GM23248 (cell line): ENCODE measurements around the gene ANKRD28. TPM values are rescaled to one million over a fixed set of nuclear protein-coding genes. Genes with fewer than 3 reads are reported as not detected.

Experiments
- DNase-seq: peaks from one replicate; pipeline ENCODE4 v3.0.0-alpha.2; 2015
- H2AFZ ChIP-seq: fragments of 200-600 bp; sonication (generic); 2 replicates; pipeline ENCODE4 v1.6.1; 2016; ENCODE audit warnings: antibody characterized with exemption
- H3F3A ChIP-seq: fragments of 200-600 bp; sonication (generic); 2 replicates; pipeline ENCODE4 v1.6.1; 2016; ENCODE audit warnings: mild to moderate bottlenecking, antibody characterized with exemption, mixed run types; ENCODE audit not compliant: insufficient read depth
- H3K27ac ChIP-seq: fragments of 200-600 bp; sonication (generic); 2 replicates; pipeline ENCODE4 v1.5.1; 2016; ENCODE audit warnings: mild to moderate bottlenecking
- H3K27me3 ChIP-seq: fragments of 200-600 bp; sonication (generic); replicated peaks from 2 replicates; pipeline ENCODE4 v1.6.1; 2016; ENCODE audit warnings: mild to moderate bottlenecking; ENCODE audit not compliant: insufficient read depth
- H3K36me3 ChIP-seq: fragments of 200-600 bp; sonication (generic); 2 replicates; pipeline ENCODE4 v1.6.1; 2016; ENCODE audit warnings: low read depth, mild to moderate bottlenecking
- H3K4me1 ChIP-seq: fragments of 200-600 bp; sonication (generic); 2 replicates; pipeline ENCODE4 v1.6.1; 2016; ENCODE audit warnings: mild to moderate bottlenecking; ENCODE audit not compliant: insufficient read depth
- H3K4me2 ChIP-seq: fragments of 200-600 bp; sonication (generic); one replicate; pipeline ENCODE4 v1.6.1; 2016; ENCODE audit warnings: mild to moderate bottlenecking; ENCODE audit not compliant: unreplicated experiment
- H3K4me3 ChIP-seq: fragments of 200-600 bp; sonication (generic); 2 replicates; pipeline ENCODE4 v1.5.1; 2016; ENCODE audit warnings: mild to moderate bottlenecking
- H3K79me2 ChIP-seq: fragments of 200-600 bp; sonication (generic); 2 replicates; pipeline ENCODE4 v1.6.1; 2016; ENCODE audit warnings: mild to moderate bottlenecking; ENCODE audit not compliant: insufficient read depth
- H3K9ac ChIP-seq: fragments of 200-600 bp; sonication (generic); 2 replicates; pipeline ENCODE4 v1.6.1; 2016; ENCODE audit warnings: mild to moderate bottlenecking
- H3K9me2 ChIP-seq: fragments of 200-600 bp; sonication (generic); 2 replicates; pipeline ENCODE4 v1.6.1; 2016; ENCODE audit warnings: mixed run types, mild to moderate bottlenecking, moderate library complexity; ENCODE audit not compliant: insufficient read depth
- H3K9me3 ChIP-seq: fragments of 200-600 bp; sonication (generic); one replicate; pipeline ENCODE4 v1.6.1; 2017; ENCODE audit warnings: low read depth
- H4K20me1 ChIP-seq: fragments of 200-600 bp; sonication (generic); 2 replicates; pipeline ENCODE4 v1.6.0; 2016; ENCODE audit not compliant: insufficient read depth
- EZH2 ChIP-seq: fragments of 200-600 bp; sonication (generic); IDR thresholded peaks from 2 replicates; pipeline ENCODE4 v1.6.1; 2018; ENCODE audit warnings: antibody characterized with exemption, mild to moderate bottlenecking; ENCODE audit not compliant: insufficient read depth, poor library complexity, severe bottlenecking
- EZH2phosphoT487 ChIP-seq: fragments of 200-600 bp; sonication (generic); IDR thresholded peaks from 2 replicates; pipeline ENCODE4 v1.6.1; 2018; ENCODE audit warnings: antibody characterized with exemption, moderate library complexity, mild to moderate bottlenecking, low read depth; ENCODE audit not compliant: insufficient read depth
- WGBS, 2 experiments: methylation state at CpG; one replicate each; pipeline ENCODE4 v1.1.6; 2015 to 2017; ENCODE audit warnings: low lambda C conversion rate in 2 of 2, low coverage in 1 of 2; ENCODE audit errors: missing lambda C conversion rate in 2 of 2; 5-methylcytosine and 5-hydroxymethylcytosine counted together
- in situ Hi-C: fragments of 300-500 bp; cut with MboI; formaldehyde crosslinking; loops from 2 replicates; pipeline ENCODE4 v1.15.0; 2020
- polyA plus RNA-seq: library from polyadenylated mRNA; unstranded; fragments of >200 nt; fragmentation: Nextera tagmentation; extraction: Ambion mirVana; gene quantifications from 2 replicates; pipeline ENCODE4 v1.2.1, GENCODE V29; 2016
- total RNA-seq: library from RNA; depleted of rRNA; stranded (reverse); fragments of >200 nt; shearing (Covaris generic); gene quantifications from 2 replicates; pipeline ENCODE4 v1.2.3, GENCODE V29; 2014

The ANKRD28 gene
- total and polyA plus RNA-seq, 2 experiments from 2014 or later = 23.1 to 55.6 TPM

GRCh38 chr3:15645740-15646501 is 151.9 kb downstream of the ANKRD28 start:
- H3K79me2 ChIP-seq = no peaks in the 10 kb centered on the region

GRCh38 chr3:15645246-15645645 is 152.5 kb downstream of the ANKRD28 start:
- Histone ChIP-seq H3K36me3 (no peaks in the 10 kb centered on the region), H4K20me1 (no peaks in the 10 kb centered on the region), H3K4me3 (no peak overlapping the region; the same call in 1 of the 2 replicates), H3K4me2 (peak overlapping the region; percentile 72), H3K27ac (peak overlapping the region; percentile 99), H2AFZ (0 out of 2 replicates have a peak overlapping the region, but pooled peaks have one; percentile 23), H3K9ac (peak overlapping the region; percentile 84), H3F3A (peaks cover 40% of the 10 kb centered on the region), H3K79me2 (no peaks in the 10 kb centered on the region), H3K9me3 (no peaks in the 10 kb centered on the region), H3K27me3 (no peaks in the 10 kb centered on the region), H3K9me2 (no peaks in the 10 kb centered on the region), H3K4me1 (peaks cover 37% of the 10 kb centered on the region)
- in situ Hi-C loops = no loop called here
- 95 to 97% methylated on average over 6 of the region's 6 CpGs for WGBS, 2 experiments
- DNase-seq = no peak
- no peak for TF ChIP-seq EZH2
- TF ChIP-seq EZH2phosphoT487 = no peak

More at GRCh38 chr3:15645740-15646501, 151.9 kb downstream of the ANKRD28 start:
- H3K27me3 ChIP-seq = no peaks in the 10 kb centered on the region
- peak overlapping the region; percentile 41 for H3K4me3 ChIP-seq
- in situ Hi-C loops = no loop called here
- no peaks in the 10 kb centered on the region for H4K20me1 ChIP-seq
- peaks cover 40% of the 10 kb centered on the region for H3F3A ChIP-seq
- H3K36me3 ChIP-seq = no peaks in the 10 kb centered on the region
- peak overlapping the region; percentile 72 for H3K4me2 ChIP-seq
- H3K27ac ChIP-seq = peak overlapping the region; percentile 99
- no peaks in the 10 kb centered on the region for H3K9me2 ChIP-seq
- peak overlapping the region; percentile 84 for H3K9ac ChIP-seq
- WGBS, 2 experiments = 13 to 15% methylated on average over 18 of the region's 18 CpGs
- H3K9me3 ChIP-seq = no peaks in the 10 kb centered on the region
- H3K4me1 ChIP-seq = peaks cover 37% of the 10 kb centered on the region
- TF ChIP-seq EZH2phosphoT487 (no peak), EZH2 (no peak)
- 0 out of 2 replicates have a peak overlapping the region, but pooled peaks have one; percentile 23 for H2AFZ ChIP-seq
- peak; percentile 92 for DNase-seq

DNA sequence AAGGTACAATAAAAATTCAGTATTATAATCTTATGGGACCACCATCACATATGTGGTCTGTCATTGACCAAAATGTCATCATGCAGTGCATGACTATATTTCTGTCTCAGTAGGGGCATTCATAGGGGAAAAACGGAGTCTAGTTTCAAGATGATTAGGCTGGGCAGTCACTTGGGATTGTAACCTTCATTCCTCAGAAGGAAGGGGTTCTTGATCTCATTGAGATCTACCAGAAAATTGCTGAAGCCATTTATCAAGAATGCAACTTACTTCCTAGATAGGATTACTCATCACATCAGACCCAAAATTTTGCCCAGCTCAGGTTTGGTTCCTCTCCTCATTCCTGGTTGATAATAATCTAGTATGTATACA is 158.9 kb downstream of the ANKRD28 start:
- peak overlapping the region; percentile 35 for H3K27ac ChIP-seq
- no peaks in the 10 kb centered on the region for H3K36me3 ChIP-seq
- H3K9ac ChIP-seq = no peak overlapping the region
- H3K4me1 ChIP-seq = peaks cover 49% of the 10 kb centered on the region
- in situ Hi-C loops = no loop called here
- no peaks in the 10 kb centered on the region for H3K79me2 ChIP-seq
- peaks cover 53% of the 10 kb centered on the region for H3F3A ChIP-seq
- H3K9me2 ChIP-seq = no peaks in the 10 kb centered on the region
- H3K4me2 ChIP-seq = no peak overlapping the region
- TF ChIP-seq EZH2phosphoT487 (no peak), EZH2 (no peak)
- peak; percentile 39 for DNase-seq
- 45 to 54% methylated on average over 1 of the region's 1 CpG for WGBS, 2 experiments
- no peaks in the 10 kb centered on the region for H4K20me1 ChIP-seq
- H3K9me3 ChIP-seq = no peaks in the 10 kb centered on the region
- no peak overlapping the region for H2AFZ ChIP-seq
- H3K4me3 ChIP-seq = no peak overlapping the region
- H3K27me3 ChIP-seq = no peaks in the 10 kb centered on the region

DNA sequence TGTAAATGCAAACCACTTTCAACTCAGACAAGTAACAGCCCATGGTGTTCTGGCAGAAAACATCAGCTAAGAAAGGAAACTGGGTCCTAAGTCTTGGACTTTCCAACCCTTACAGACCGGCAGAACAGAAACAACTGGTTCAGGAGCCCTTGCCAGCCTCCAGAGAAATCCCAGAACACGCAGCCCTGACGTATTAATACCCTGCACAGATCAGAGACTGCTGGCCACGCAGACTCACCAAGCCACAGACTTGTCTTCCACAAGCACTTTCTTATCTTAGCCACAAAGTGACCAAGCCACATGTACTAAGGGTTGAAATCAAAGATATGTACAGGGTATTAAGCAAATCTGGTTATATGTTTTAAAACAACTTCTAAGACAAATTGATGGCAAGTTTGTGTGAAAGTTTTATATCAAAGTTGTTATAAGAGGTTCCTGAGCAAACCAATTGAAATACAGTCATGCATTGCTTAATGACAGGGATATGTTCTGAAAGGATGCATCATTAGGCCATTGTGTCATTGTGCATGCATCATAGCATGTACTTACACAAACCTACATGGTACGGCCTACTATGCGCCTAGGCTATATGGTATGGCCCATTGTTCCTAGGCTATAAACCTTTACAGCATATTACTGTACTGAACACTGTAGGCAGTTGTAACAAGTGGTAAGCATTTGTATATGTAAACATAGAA is 159.4 kb downstream of the ANKRD28 start:
- Histone ChIP-seq H3K9me2 (no peaks in the 10 kb centered on the region), H3K9ac (no peak overlapping the region), H3K4me3 (no peak overlapping the region), H3K27me3 (no peaks in the 10 kb centered on the region), H4K20me1 (no peaks in the 10 kb centered on the region), H3K9me3 (no peaks in the 10 kb centered on the region), H3K79me2 (no peaks in the 10 kb centered on the region), H3K36me3 (no peaks in the 10 kb centered on the region), H3K27ac (peak overlapping the region; percentile 35), H3K4me1 (peaks cover 54% of the 10 kb centered on the region), H3F3A (peaks cover 56% of the 10 kb centered on the region), H2AFZ (no peak overlapping the region), H3K4me2 (no peak overlapping the region)
- no peak for TF ChIP-seq EZH2
- TF ChIP-seq EZH2phosphoT487 = no peak
- in situ Hi-C loops = no loop called here
- DNase-seq = peak; percentile 61
- 85 to 86% methylated on average over 6 of the region's 6 CpGs for WGBS, 2 experiments
